Measurements from ENCODE around the gene SHLD3. TPM values are rescaled to one million over a fixed set of nuclear protein-coding genes. Genes with fewer than 3 reads are reported as not detected.

Gene SHLD3
- total and polyA plus RNA-seq, 9 of the 15 experiments (the other 6 are each of a cell fraction or from before 2014, with no cell fraction given): 3.0 to 14.5 (median 8.6) TPM

DNA sequence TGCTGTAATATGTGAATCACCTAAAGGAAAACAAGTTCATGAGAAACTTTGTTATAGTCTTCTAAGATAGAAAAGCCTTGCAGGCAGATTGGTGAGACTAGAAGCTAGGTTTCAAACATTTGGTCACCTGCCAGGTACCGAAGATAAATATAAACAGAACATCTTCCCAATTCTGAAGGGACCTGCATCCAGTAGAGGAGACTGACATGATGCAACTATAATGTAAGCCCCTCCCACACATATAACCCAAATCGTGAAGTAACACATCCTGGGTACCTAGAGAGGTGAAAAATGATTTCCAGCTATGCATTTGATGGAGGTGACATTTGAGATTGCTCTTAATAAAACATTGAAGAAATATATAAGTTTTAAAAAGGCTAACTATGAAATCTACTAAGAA is 29.9 kb downstream of the SHLD3 start:
- Histone ChIP-seq H3K4me2 (ENCODE audit: insufficient read depth, low read length) (no peak overlapping the region), H3K27ac (ENCODE audit: extremely low read depth, low read depth, low read length) (no peak overlapping the region), H3K79me2 (ENCODE audit: control insufficient read depth, insufficient read depth, low read length) (no peaks in the 10 kb centered on the region), H3K9ac (ENCODE audit: insufficient read depth in 1 of 2, low read depth in 2 of 2, low read length in 2 of 2) (no peak overlapping the region), H4K20me1 (replicated peaks; ENCODE audit: control insufficient read depth, insufficient read depth, low read length) (no peaks in the 10 kb centered on the region), H3K4me3 (no peak overlapping the region), H2AFZ (ENCODE audit: low read depth, low read length) (no peak overlapping the region), H3K9me1 (ENCODE audit: control insufficient read depth, insufficient read depth, low read length) (no peaks in the 10 kb centered on the region), H3K36me3 (ENCODE audit: control insufficient read depth, insufficient read depth, low read length) (peaks cover 13% of the 10 kb centered on the region; the same call in 2 of the 3 replicates), H3K27me3 (ENCODE audit: control insufficient read depth in 2 of 2, insufficient read depth in 2 of 2, low read length in 2 of 2) (no peaks in the 10 kb centered on the region), H3K9me3 (replicated peaks; ENCODE audit: control insufficient read depth, insufficient read depth, low read depth, low read length) (no peaks in the 10 kb centered on the region), H3K4me1 (replicated peaks in 1 of 2; ENCODE audit: control insufficient read depth in 2 of 2, insufficient read depth in 2 of 2, low read length in 2 of 2) (no peaks in the 10 kb centered on the region)
- BruUV-seq (replicated peaks): no TSS peak
- FAIRE-seq (no peak), ATAC-seq (peak; percentile 84), DNase-seq (ENCODE audit: extremely low read depth in 1 of 4, low spot score in 3 of 4) (no peak)
- ChIA-PET CTCF (ENCODE audit: low intra/inter-chr PET ratio) (no interaction called here), POLR2A (no interaction called here)
- in situ Hi-C loops (cut with MboI): no loop called here
- no peak for TF ChIP-seq NFIX (CRISPR knock-in tag; IDR thresholded peaks at IDR 0.05; ENCODE audit: low read depth)
- peak; percentile 56; the same call in 1 of the 2 replicates for TF ChIP-seq CTBP1 (IDR thresholded peaks at IDR 0.05; ENCODE audit: borderline replicate concordance)
- peak; percentile 40; the same call in 1 of the 2 replicates for TF ChIP-seq CEBPG (CRISPR knock-in tag; IDR thresholded peaks at IDR 0.05)
- peak; percentile 8 to 78; a peak in 2 of 4 replicates for TF ChIP-seq CEBPG (tag; conservative IDR thresholded peaks at IDR 0.05 in 1 of 2, IDR thresholded peaks at IDR 0.05 in 1 of 2)
- 0 out of 2 replicates have a peak, but pooled peaks have one; percentile 16 for TF ChIP-seq EP300 (IDR thresholded peaks at IDR 0.05; ENCODE audit: low read length)
- TF ChIP-seq ATF7 (IDR thresholded peaks at IDR 0.05): peak; percentile 12; the same call in 1 of the 2 replicates
- TF ChIP-seq, protein P1, sequence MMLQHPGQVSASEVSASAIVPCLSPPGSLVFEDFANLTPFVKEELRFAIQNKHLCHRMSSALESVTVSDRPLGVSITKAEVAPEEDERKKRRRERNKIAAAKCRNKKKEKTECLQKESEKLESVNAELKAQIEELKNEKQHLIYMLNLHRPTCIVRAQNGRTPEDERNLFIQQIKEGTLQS (IDR thresholded peaks at IDR 0.05): peak; percentile 69
- TF ChIP-seq, protein P1 (CRISPR knock-in tag; conservative IDR thresholded peaks at IDR 0.05): no peak
- TF ChIP-seq TRIM28 (IDR thresholded peaks at IDR 0.05): no peak
- no peak for TF ChIP-seq MAFF (IDR thresholded peaks at IDR 0.05; ENCODE audit: low read length)
- TF ChIP-seq CEBPB (tag; IDR thresholded peaks at IDR 0.05): peak; percentile 21; the same call in 1 of the 2 replicates
- 35% methylated on average over 2 of the region's 2 CpGs for WGBS (ENCODE audit: insufficient coverage, low coverage, missing lambda C conversion rate)
- intact Hi-C loops (cut with micrococcal nuclease): no loop called here

Data from K562 (cell line).